Endothelial cell of umbilical vein (primary cell): ENCODE data around the gene ERG. TPM values are rescaled to one million over a fixed set of nuclear protein-coding genes. Genes with fewer than 3 reads are reported as not detected.

Experiments used
- BruUV-seq: library from RNA; stranded (reverse); fragments of 400-500 nt; replicated peaks from 2 replicates; lab custom pipeline; 2021; lab: Mats Ljungman, UMichigan
- CTCF ChIA-PET: fragments of 300-600, 350-600 bp; sonication (Branson Sonifier 250); formaldehyde crosslinking; loops from one replicate; lab custom pipeline; 2021; ENCODE audit warnings: antibody characterized with exemption, inconsistent platforms; lab: Charles Lee
- POLR2A ChIA-PET: fragments of 300-600, 350-600 bp; sonication (Branson Sonifier 250); formaldehyde crosslinking; loops from one replicate; lab custom pipeline; 2021; ENCODE audit warnings: antibody characterized with exemption, inconsistent platforms; lab: Charles Lee
- DNase-seq: peaks from one replicate; pipeline ENCODE4 v3.0.0-alpha.2; 2011; ENCODE audit warnings: low read depth, low spot score
- FAIRE-seq: peaks from 2 replicates; lab custom pipeline; 2011; peaks lifted over from hg19 to GRCh38; lab: Jason Lieb, UNC
- H2AFZ ChIP-seq: 2 replicates; pipeline ENCODE4 v1.6.0; 2012; ENCODE audit warnings: low read depth, low read length, control low read depth, inconsistent platforms
- H3K27ac ChIP-seq: 2 replicates; pipeline ENCODE4 v1.5.1; 2011; ENCODE audit warnings: low read depth, mild to moderate bottlenecking, control low read depth, low read length, moderate library complexity; ENCODE audit not compliant: insufficient read depth
- H3K27me3 ChIP-seq, 2 experiments: 2 replicates each; pipeline versions ENCODE4 v1.6.0 to v1.6.1; 2011; ENCODE audit warnings: low read length in 2 of 2, mixed read lengths in 1 of 2; ENCODE audit not compliant: control insufficient read depth in 2 of 2, insufficient read depth in 2 of 2
- H3K36me3 ChIP-seq, 2 experiments: 2 replicates in 1 of 2; 3 replicates in 1 of 2; pipeline ENCODE4 v1.5.1; 2011; ENCODE audit warnings: low read length in 2 of 2, mild to moderate bottlenecking in 1 of 2, moderate library complexity in 1 of 2; ENCODE audit not compliant: control insufficient read depth in 2 of 2, insufficient read depth in 2 of 2; ENCODE audit errors: extremely low read depth in 1 of 2
- H3K4me1 ChIP-seq: 3 replicates; pipeline ENCODE4 v1.5.1; 2011; ENCODE audit warnings: mild to moderate bottlenecking, low read length; ENCODE audit not compliant: control insufficient read depth, insufficient read depth; ENCODE audit errors: extremely low read depth
- H3K4me2 ChIP-seq: 2 replicates; pipeline ENCODE4 v1.6.1; 2011; ENCODE audit warnings: low read length, control low read depth, mixed read lengths; ENCODE audit not compliant: insufficient read depth
- H3K4me3 ChIP-seq, 3 experiments: fragments of 200-600 bp in 1 of 3; sonication (generic), shearing (Covaris generic) in 1 of 3; replicated peaks in 1 of 3; 2 replicates each; pipeline ENCODE4 v1.5.1; 2011 to 2016; ENCODE audit warnings: control low read depth in 3 of 3, low read length in 3 of 3, mild to moderate bottlenecking in 2 of 3, inconsistent platforms in 1 of 3, low read depth in 1 of 3, moderate library complexity in 1 of 3; ENCODE audit not compliant: insufficient read depth in 1 of 3
- H3K79me2 ChIP-seq: 2 replicates; pipeline ENCODE4 v1.6.0; 2012; ENCODE audit warnings: low read length, inconsistent platforms; ENCODE audit not compliant: control insufficient read depth, insufficient read depth
- H3K9ac ChIP-seq: replicated peaks from 2 replicates; pipeline ENCODE3; 2011; ENCODE audit warnings: low read length, control low read depth; ENCODE audit not compliant: insufficient read depth; ENCODE audit errors: extremely low read depth
- H3K9me1 ChIP-seq: replicated peaks from 3 replicates; pipeline ENCODE4 v1.6.0; 2011; ENCODE audit warnings: mild to moderate bottlenecking, low read length; ENCODE audit not compliant: control insufficient read depth, insufficient read depth; ENCODE audit errors: extremely low read depth
- H3K9me3 ChIP-seq: replicated peaks from 2 replicates; pipeline ENCODE4 v1.5.1; 2012; ENCODE audit warnings: low read length, inconsistent platforms; ENCODE audit not compliant: control insufficient read depth, insufficient read depth
- H4K20me1 ChIP-seq: replicated peaks from 2 replicates; pipeline ENCODE3; 2011; ENCODE audit warnings: mild to moderate bottlenecking, low read length; ENCODE audit not compliant: control insufficient read depth, insufficient read depth; ENCODE audit errors: extremely low read depth
- CTCF ChIP-seq, 2 donors: IDR thresholded peaks; 1 replicate in 1 of 2; 2 replicates in 1 of 2; pipeline ENCODE4 v1.5.1; 2011; ENCODE audit warnings: low read length in 2 of 2, mild to moderate bottlenecking in 2 of 2, moderate library complexity in 2 of 2, control low read depth in 1 of 2, inconsistent platforms in 1 of 2, low read depth in 1 of 2; ENCODE audit not compliant: insufficient read depth in 1 of 2; ENCODE audit errors: extremely low read depth in 1 of 2
- EZH2 ChIP-seq: IDR thresholded peaks from 2 replicates; pipeline ENCODE4 v1.6.1; 2012; ENCODE audit warnings: borderline replicate concordance, low read depth, mild to moderate bottlenecking, moderate library complexity, low read length, inconsistent platforms; ENCODE audit not compliant: severe bottlenecking
- FOS ChIP-seq: IDR thresholded peaks from 2 replicates; pipeline ENCODE4 v1.6.1; 2011; ENCODE audit warnings: mild to moderate bottlenecking, low read length, moderate library complexity, borderline replicate concordance; ENCODE audit not compliant: insufficient read depth
- GATA2 ChIP-seq: IDR thresholded peaks from 2 replicates; pipeline ENCODE4 v1.7.0; 2011; ENCODE audit warnings: low read depth, mild to moderate bottlenecking, moderate library complexity, mixed read lengths, low read length; ENCODE audit not compliant: insufficient read length, insufficient read depth
- JUN ChIP-seq: IDR thresholded peaks from 2 replicates; pipeline ENCODE4 v1.6.1; 2011; ENCODE audit warnings: borderline replicate concordance, low read depth; ENCODE audit not compliant: insufficient read length, insufficient read depth
- MAX ChIP-seq: IDR thresholded peaks from 2 replicates; pipeline ENCODE4 v1.6.1; 2011; ENCODE audit not compliant: insufficient read depth, insufficient read length
- MYC ChIP-seq: IDR thresholded peaks from one replicate; pipeline ENCODE4 v1.6.1; 2011; ENCODE audit warnings: mild to moderate bottlenecking, low read depth, low read length
- POLR2A ChIP-seq: IDR thresholded peaks from 2 replicates; pipeline ENCODE4 v1.6.1; 2012; ENCODE audit warnings: low read depth, mild to moderate bottlenecking, control low read depth, low read length
- POLR2AphosphoS5 ChIP-seq: IDR thresholded peaks from 2 replicates; pipeline ENCODE4 v1.6.1; 2012; ENCODE audit warnings: low read depth, mild to moderate bottlenecking, control low read depth, low read length, moderate library complexity; ENCODE audit not compliant: insufficient read depth
- dilution Hi-C: fragments of 300-500 bp; cut with MboI; formaldehyde crosslinking; loops from one replicate; pipeline ENCODE4 v1.15.0; 2019; ENCODE audit warnings: low sequenced_read_pairs; ENCODE audit not compliant: extremely low pct_ligation_motif_present
- intact Hi-C: fragments of 100-400 bp; cut with micrococcal nuclease; formaldehyde crosslinking; loops from one replicate; pipeline ENCODE4 v1.10.0; 2022
- polyA plus RNA-seq, 4 experiments: library from polyadenylated mRNA; depleted of rRNA in 3 of 4; stranded (reverse) in 3 of 4; unstranded in 1 of 4; fragments of >200 nt; gene quantifications; 2 replicates each; pipeline versions ENCODE4 v1.2.1 to v1.2.3, GENCODE V29; 2011 to 2012; ENCODE audit warnings: missing spikeins in 1 of 4
- total RNA-seq: library from RNA; stranded (reverse); gene quantifications from 2 replicates; pipeline ENCODE4 v1.2.3, GENCODE V29; 2021

The ERG gene
- total and polyA plus RNA-seq, 2 donors (not counting 3 experiments of a cell fraction or from before 2014, with no cell fraction given) = 173 to 210 TPM

- DNase-seq (no peak), FAIRE-seq (no peak)
- Histone ChIP-seq H3K36me3 (no peaks in the 10 kb centered on the region), H4K20me1 (no peaks in the 10 kb centered on the region), H3K9me1 (no peaks in the 10 kb centered on the region), H3K9me3 (no peaks in the 10 kb centered on the region), H3K4me2 (no peak overlapping the region), H3K27me3 (no peaks in the 10 kb centered on the region), H3K4me1 (no peaks in the 10 kb centered on the region), H2AFZ (no peak overlapping the region), H3K27ac (no peak overlapping the region), H3K79me2 (no peaks in the 10 kb centered on the region), H3K4me3 (no peak overlapping the region), H3K9ac (no peak overlapping the region)
- intact Hi-C loops (no loop called here), dilution Hi-C loops (no loop called here)
- TF ChIP-seq EZH2 = no peak
- BruUV-seq = no TSS peak
- ChIA-PET CTCF (interaction anchor here (0.6 to 1.4 kb wide), 2 partner anchors 145 to 541 kb away, joined by 3 read pairs; no protein-coding TSS in a partner anchor), POLR2A (no interaction called here)
These were observed 26.2 kb upstream of the ERG start for GRCh38 chr21:38524168-38525153.

- dilution Hi-C loops (no loop called here), intact Hi-C loops (no loop called here)
- ChIA-PET POLR2A (no interaction called here), CTCF (interaction anchor here (1.4 to 2.0 kb wide), 2 partner anchors 15 to 40 kb away, joined by 3 to 7 read pairs; no protein-coding TSS in a partner anchor)
- H3K79me2 ChIP-seq = no peaks in the 10 kb centered on the region
- no peaks in the 10 kb centered on the region for H3K9me3 ChIP-seq
- FAIRE-seq (no peak), DNase-seq (no peak)
- no peak overlapping the region for H3K27ac ChIP-seq
- H3K9ac ChIP-seq = no peak overlapping the region
- no peaks in the 10 kb centered on the region for H4K20me1 ChIP-seq
- no peak overlapping the region for H3K4me3 ChIP-seq
- no peaks in the 10 kb centered on the region for H3K4me1 ChIP-seq
- H2AFZ ChIP-seq = no peak overlapping the region
- no peak for TF ChIP-seq JUN
- TF ChIP-seq POLR2A = no peak
- no peak for TF ChIP-seq FOS
- TF ChIP-seq MAX = no peak
- TF ChIP-seq EZH2 = no peak
- TF ChIP-seq GATA2 = no peak
- no peak for TF ChIP-seq POLR2AphosphoS5
- no peak for TF ChIP-seq MYC
- TF ChIP-seq CTCF (IDR thresholded peaks at IDR 0.05; ENCODE audit: extremely low read depth in 1 of 2, insufficient read depth in 1 of 2, low read depth in 1 of 2, low read length in 2 of 2) = no peak
- no peaks in the 10 kb centered on the region for H3K27me3 ChIP-seq
- no TSS peak for BruUV-seq
- H3K9me1 ChIP-seq = no peaks in the 10 kb centered on the region
- H3K4me2 ChIP-seq = no peak overlapping the region
- H3K36me3 ChIP-seq = no peaks in the 10 kb centered on the region
These were observed 22.2 kb upstream of the ERG start for GRCh38 chr21:38520511-38520910.
